GM18498 (cell line): Measurements from ENCODE around the gene DNASE1L2.

Experiments used
- ATAC-seq: cut with Tn5 transposase; IDR thresholded peaks from one replicate; pipeline ENCODE4 v1.9.1; 2021; ENCODE audit warnings: mild to moderate bottlenecking, moderate library complexity; ENCODE audit not compliant: unreplicated experiment

Gene DNASE1L2

GRCh38 chr16:2223221-2223941 lies 12.9 kb upstream of the DNASE1L2 start, which contains the start of gene E4F1:
E4F1 (plus strand) TSS chr16:2223591; CDS start chr16:2223614, 23 bp downstream.
- peak; percentile 96 for ATAC-seq

GRCh38 chr16:2223942-2224486 lies 12.2 kb upstream of the DNASE1L2 start:
- ATAC-seq, result peak; percentile 14

GRCh38 chr16:2226245-2226793 lies 9.9 kb upstream of the DNASE1L2 start:
- ATAC-seq, result no peak

- ATAC-seq, result no peak
These were observed 9.3 kb upstream of the DNASE1L2 start for GRCh38 chr16:2226918-2227317.

GRCh38 chr16:2228161-2228824 lies 8.0 kb upstream of the DNASE1L2 start:
- no peak for ATAC-seq

GRCh38 chr16:2229091-2229490 lies 7.2 kb upstream of the DNASE1L2 start:
- ATAC-seq, result no peak

- ATAC-seq, result no peak
These were observed 6.5 kb upstream of the DNASE1L2 start for GRCh38 chr16:2229632-2230250.

GRCh38 chr16:2230376-2230775 lies 5.9 kb upstream of the DNASE1L2 start:
- no peak for ATAC-seq

- ATAC-seq, result no peak
These were observed 5.0 kb upstream of the DNASE1L2 start for GRCh38 chr16:2231016-2231931.

- ATAC-seq, result no peak
These were observed 3.9 kb upstream of the DNASE1L2 start for GRCh38 chr16:2232094-2232990.

- ATAC-seq, result no peak
These were observed 3.0 kb upstream of the DNASE1L2 start for GRCh38 chr16:2233046-2233775.

GRCh38 chr16:2233872-2234812 lies 2.1 kb upstream of the DNASE1L2 start:
- no peak for ATAC-seq

GRCh38 chr16:2234813-2235170 lies 1.5 kb upstream of the DNASE1L2 start:
- no peak for ATAC-seq

- ATAC-seq, result no peak
These were observed 1.0 kb upstream of the DNASE1L2 start for GRCh38 chr16:2235234-2235651.

- ATAC-seq, result no peak
These were observed 428 bp upstream of the DNASE1L2 start for GRCh38 chr16:2235695-2236336.

GRCh38 chr16:2237102-2237482 lies 848 bp downstream of the DNASE1L2 start:
- ATAC-seq, result no peak

GRCh38 chr16:2237493-2238149 lies 1.4 kb downstream of the DNASE1L2 start:
- ATAC-seq, result no peak
